ENCODE data around the gene SPINK7. TPM values are rescaled to one million over a fixed set of nuclear protein-coding genes. Genes with fewer than 3 reads are reported as not detected.
"Not testable (repeated sequence)": the region's sequence is repeated elsewhere in the genome, so short reads cannot be mapped to it uniquely, and the experiment has no call there.

SPINK7 gene
- total RNA-seq, 4 donors from 2014 or later = not detected

DNA sequence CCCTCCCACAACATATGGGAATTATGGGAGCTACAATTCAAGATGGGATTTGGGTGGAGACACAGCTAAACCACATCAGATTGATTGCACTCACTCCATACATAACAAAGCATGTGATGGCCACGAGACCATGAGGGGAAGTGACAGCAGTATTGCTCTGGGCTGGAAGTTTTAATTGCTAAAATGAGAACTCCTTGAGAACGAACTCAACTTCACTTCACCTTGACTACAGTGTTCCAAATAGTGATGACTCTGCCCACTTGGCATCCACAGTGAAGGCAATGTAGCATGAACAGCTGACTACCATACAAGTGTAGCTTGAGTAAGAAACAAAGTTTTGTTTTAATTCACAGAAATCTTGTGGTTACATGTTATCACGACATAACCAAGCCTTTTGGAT lies 739 bp upstream of the SPINK7 start:
- ATAC-seq (no peak), DNase-seq (no peak)
- in situ Hi-C loops (cut with MboI; ENCODE audit: low sequenced_read_pairs in 4 of 4) (no loop called here), intact Hi-C loops (cut with DNase I; ENCODE audit: low total_unique reads) (no loop called here)
- H3K27me3 ChIP-seq = no peaks in the 10 kb centered on the region
- no peaks in the 10 kb centered on the region for H3K4me1 ChIP-seq
- no peak overlapping the region for H3K4me3 ChIP-seq
- no peaks in the 10 kb centered on the region for H3K36me3 ChIP-seq
- H3K27ac ChIP-seq = no peak overlapping the region
- no peak for TF ChIP-seq POLR2A (IDR thresholded peaks at IDR 0.05)
- TF ChIP-seq, protein P1, sequence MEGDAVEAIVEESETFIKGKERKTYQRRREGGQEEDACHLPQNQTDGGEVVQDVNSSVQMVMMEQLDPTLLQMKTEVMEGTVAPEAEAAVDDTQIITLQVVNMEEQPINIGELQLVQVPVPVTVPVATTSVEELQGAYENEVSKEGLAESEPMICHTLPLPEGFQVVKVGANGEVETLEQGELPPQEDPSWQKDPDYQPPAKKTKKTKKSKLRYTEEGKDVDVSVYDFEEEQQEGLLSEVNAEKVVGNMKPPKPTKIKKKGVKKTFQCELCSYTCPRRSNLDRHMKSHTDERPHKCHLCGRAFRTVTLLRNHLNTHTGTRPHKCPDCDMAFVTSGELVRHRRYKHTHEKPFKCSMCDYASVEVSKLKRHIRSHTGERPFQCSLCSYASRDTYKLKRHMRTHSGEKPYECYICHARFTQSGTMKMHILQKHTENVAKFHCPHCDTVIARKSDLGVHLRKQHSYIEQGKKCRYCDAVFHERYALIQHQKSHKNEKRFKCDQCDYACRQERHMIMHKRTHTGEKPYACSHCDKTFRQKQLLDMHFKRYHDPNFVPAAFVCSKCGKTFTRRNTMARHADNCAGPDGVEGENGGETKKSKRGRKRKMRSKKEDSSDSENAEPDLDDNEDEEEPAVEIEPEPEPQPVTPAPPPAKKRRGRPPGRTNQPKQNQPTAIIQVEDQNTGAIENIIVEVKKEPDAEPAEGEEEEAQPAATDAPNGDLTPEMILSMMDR (IDR thresholded peaks at IDR 0.05 in 4 of 5, conservative IDR thresholded peaks at IDR 0.05 in 1 of 5) = no peak
- no peaks in the 10 kb centered on the region for H3K9me3 ChIP-seq

DNA sequence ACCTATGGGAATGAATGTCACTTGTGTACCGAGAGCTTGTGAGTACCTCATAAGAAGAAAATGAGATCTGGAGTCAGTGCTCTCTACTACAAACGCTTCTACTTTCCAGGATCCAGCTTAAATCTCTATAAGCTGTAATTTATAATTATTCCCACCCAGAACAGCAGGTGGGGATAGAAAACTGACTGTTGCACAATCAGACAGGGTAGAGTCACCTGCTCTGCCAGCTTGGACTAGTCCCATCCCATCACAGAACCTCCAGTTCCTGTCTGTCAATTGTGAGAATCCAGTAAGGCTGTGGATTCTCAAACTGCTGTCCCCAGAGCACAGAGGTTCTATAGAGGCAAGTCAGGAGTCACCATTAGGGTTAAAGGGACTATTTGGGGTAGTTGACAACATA lies 2.0 kb downstream of the SPINK7 start:
- DNase-seq = no peak
- ATAC-seq = no peak
- no peaks in the 10 kb centered on the region for H3K9me3 ChIP-seq
- TF ChIP-seq, protein P1 (IDR thresholded peaks at IDR 0.05 in 4 of 5, conservative IDR thresholded peaks at IDR 0.05 in 1 of 5) = no peak
- no peak for TF ChIP-seq POLR2A (IDR thresholded peaks at IDR 0.05)
- no peaks in the 10 kb centered on the region for H3K36me3 ChIP-seq
- in situ Hi-C loops (cut with MboI; ENCODE audit: low sequenced_read_pairs in 4 of 4) (no loop called here), intact Hi-C loops (cut with DNase I; ENCODE audit: low total_unique reads) (no loop called here)
- no peaks in the 10 kb centered on the region for H3K4me1 ChIP-seq
- no peak overlapping the region for H3K4me3 ChIP-seq
- no peak overlapping the region for H3K27ac ChIP-seq
- no peaks in the 10 kb centered on the region for H3K27me3 ChIP-seq

DNA sequence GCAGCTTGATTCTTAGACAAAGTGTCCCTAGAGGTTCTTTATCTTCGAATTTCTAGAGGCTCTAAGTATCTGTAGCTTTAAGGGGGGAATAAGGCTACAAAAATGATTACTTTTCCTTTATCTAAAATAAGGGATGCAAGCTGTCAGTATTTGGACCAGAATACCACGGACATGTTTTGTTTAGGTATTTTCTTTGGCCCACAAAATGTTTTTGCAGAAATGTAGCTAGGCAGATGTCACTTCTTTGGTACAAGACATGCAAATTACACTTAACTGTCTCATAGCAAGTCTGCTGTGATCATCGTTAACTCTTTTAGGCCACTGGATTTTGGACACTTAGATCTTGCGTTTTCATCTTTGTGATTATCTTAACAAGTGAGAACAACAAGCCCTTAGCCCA lies 2.5 kb downstream of the SPINK7 start:
- no peaks in the 10 kb centered on the region for H3K27me3 ChIP-seq
- no peaks in the 10 kb centered on the region for H3K9me3 ChIP-seq
- no peaks in the 10 kb centered on the region for H3K36me3 ChIP-seq
- DNase-seq (no peak), ATAC-seq (no peak)
- no peaks in the 10 kb centered on the region for H3K4me1 ChIP-seq
- TF ChIP-seq POLR2A (IDR thresholded peaks at IDR 0.05) = no peak
- TF ChIP-seq, protein P1 (IDR thresholded peaks at IDR 0.05 in 4 of 5, conservative IDR thresholded peaks at IDR 0.05 in 1 of 5) = no peak
- H3K4me3 ChIP-seq = no peak overlapping the region
- no peak overlapping the region for H3K27ac ChIP-seq
- intact Hi-C loops (cut with DNase I; ENCODE audit: low total_unique reads) (no loop called here), in situ Hi-C loops (cut with MboI; ENCODE audit: low sequenced_read_pairs in 4 of 4) (no loop called here)

DNA sequence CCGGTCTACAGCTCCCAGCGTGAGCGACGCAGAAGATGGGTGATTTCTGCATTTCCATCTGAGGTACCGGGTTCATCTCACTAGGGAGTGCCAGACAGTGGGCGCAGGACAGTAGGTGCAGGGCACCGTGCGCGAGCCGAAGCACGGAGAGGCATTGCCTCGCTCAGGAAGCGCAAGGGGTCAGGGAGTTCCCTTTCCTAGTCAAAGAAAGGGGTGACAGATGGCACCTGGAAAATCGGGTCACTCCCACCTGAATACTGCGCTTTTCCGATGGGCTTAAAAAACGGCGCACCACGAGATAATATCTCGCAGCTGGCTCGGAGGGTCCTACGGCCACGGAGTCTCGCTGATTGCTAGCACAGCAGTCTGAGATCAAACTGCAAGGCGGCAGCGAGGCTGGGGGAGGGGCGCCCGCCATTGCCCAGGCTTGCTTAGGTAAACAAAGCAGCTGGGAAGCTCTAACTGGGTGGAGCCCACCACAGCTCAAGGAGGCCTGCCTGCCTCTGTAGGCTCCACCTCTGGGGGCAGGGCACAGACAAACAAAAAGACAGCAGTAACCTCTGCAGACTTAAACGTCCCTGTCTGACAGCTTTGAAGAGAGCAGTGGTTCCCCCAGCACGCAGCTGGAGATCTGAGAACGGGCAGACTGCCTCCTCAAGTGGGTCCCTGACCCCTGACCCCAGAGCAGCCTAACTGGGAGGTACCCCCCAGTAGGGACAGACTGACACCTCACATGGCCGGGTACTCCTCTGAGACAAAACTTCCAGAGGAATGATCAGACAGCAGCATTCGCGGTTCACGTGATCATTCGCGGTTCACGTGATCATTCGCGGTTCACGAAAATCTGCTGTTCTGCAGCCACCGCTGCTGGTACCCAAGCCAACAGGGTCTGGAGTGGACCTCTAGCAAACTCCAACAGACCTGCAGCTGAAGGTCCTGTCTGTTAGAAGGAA lies 8.1 kb downstream of the SPINK7 start:
- ATAC-seq; DNase-seq; intact Hi-C loops (cut with DNase I; ENCODE audit: low total_unique reads); H3K9me3 ChIP-seq; in situ Hi-C loops (cut with MboI; ENCODE audit: low sequenced_read_pairs in 4 of 4); H3K36me3 ChIP-seq; H3K27ac ChIP-seq; H3K4me1 ChIP-seq; H3K27me3 ChIP-seq: not testable (repeated sequence)
- peak overlapping the region in 1 of 4 donors; percentile 51 for H3K4me3 ChIP-seq

DNA sequence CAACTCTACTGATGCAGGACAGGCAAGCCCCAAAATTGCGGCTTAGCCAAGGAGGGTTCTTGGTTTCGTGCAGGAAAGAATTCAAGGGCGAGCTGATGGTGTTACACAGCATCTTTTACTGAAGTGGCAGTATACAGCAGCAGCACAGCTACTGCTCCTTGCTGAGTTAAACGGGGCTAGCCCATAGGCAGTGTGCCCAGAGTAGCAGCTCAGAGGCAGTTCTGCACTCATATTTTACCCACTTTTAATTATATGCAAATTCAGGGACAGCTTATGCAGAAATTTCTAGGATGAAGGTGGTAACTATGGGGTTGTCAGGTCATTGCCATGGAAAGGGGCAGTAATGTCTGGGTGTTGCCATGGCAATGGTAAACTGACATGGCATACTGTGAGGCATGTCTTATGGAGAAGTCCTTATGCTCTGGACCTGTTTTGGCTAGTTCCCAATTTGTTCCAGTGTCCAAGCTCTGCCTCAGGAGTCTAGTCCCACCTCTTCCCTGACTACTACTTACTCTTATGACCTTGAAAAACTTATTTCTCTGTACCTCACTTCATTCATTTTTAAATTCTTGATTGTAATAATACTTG lies 21.1 kb downstream of the SPINK7 start:
- ATAC-seq (no peak), DNase-seq (no peak)
- Histone ChIP-seq H3K4me1 (no peaks in the 10 kb centered on the region), H3K4me3 (no peak overlapping the region), H3K36me3 (no peaks in the 10 kb centered on the region), H3K27ac (no peak overlapping the region), H3K9me3 (no peaks in the 10 kb centered on the region), H3K27me3 (no peaks in the 10 kb centered on the region)
- intact Hi-C loops (cut with DNase I; ENCODE audit: low total_unique reads) (no loop called here), in situ Hi-C loops (cut with MboI; ENCODE audit: low sequenced_read_pairs in 4 of 4) (no loop called here)
- TF ChIP-seq, protein P1 (IDR thresholded peaks at IDR 0.05 in 4 of 5, conservative IDR thresholded peaks at IDR 0.05 in 1 of 5) = no peak
- no peak for TF ChIP-seq POLR2A (IDR thresholded peaks at IDR 0.05)
